Keratinocyte (primary cell): ENCODE results near the gene OBSCN. TPM values are rescaled to one million over a fixed set of nuclear protein-coding genes. Genes with fewer than 3 reads are reported as not detected.

Experiments used
- DNase-seq: peaks from one replicate; pipeline ENCODE4 v3.0.0-alpha.2; 2011; ENCODE audit warnings: low read depth, missing footprints, low spot score
- FAIRE-seq: peaks from 2 replicates; lab custom pipeline; 2011; peaks lifted over from hg19 to GRCh38; lab: Jason Lieb, UNC
- H2AFZ ChIP-seq: 2 replicates; pipeline ENCODE4 v1.6.0; 2012; ENCODE audit warnings: low read length, control low read depth, inconsistent platforms; ENCODE audit not compliant: control insufficient read depth
- H3K27ac ChIP-seq: 2 replicates; pipeline ENCODE4 v1.5.1; 2011; ENCODE audit warnings: low read length; ENCODE audit not compliant: control insufficient read depth, insufficient read depth
- H3K27me3 ChIP-seq: 3 replicates; pipeline ENCODE4 v1.6.0; 2011; ENCODE audit warnings: low read length; ENCODE audit not compliant: control insufficient read depth, insufficient read depth; ENCODE audit errors: extremely low read depth
- H3K36me3 ChIP-seq, 2 experiments: 2 replicates in 1 of 2; 3 replicates in 1 of 2; pipeline ENCODE4 v1.5.1; 2011; ENCODE audit warnings: low read length in 2 of 2, mild to moderate bottlenecking in 1 of 2; ENCODE audit not compliant: control insufficient read depth in 2 of 2, insufficient read depth in 2 of 2; ENCODE audit errors: extremely low read depth in 1 of 2
- H3K4me1 ChIP-seq: 3 replicates; pipeline ENCODE4 v1.5.1; 2011; ENCODE audit warnings: low read length; ENCODE audit not compliant: control insufficient read depth, insufficient read depth; ENCODE audit errors: extremely low read depth
- H3K4me2 ChIP-seq: 3 replicates; pipeline ENCODE4 v1.6.0; 2011; ENCODE audit warnings: low read depth, low read length; ENCODE audit not compliant: control insufficient read depth, insufficient read depth; ENCODE audit errors: extremely low read depth
- H3K4me3 ChIP-seq, 3 experiments: fragments of 200-600 bp in 1 of 3; sonication (generic) in 1 of 3; 2 replicates in 2 of 3; 3 replicates in 1 of 3; pipeline ENCODE4 v1.5.1; 2011 to 2016; ENCODE audit warnings: low read length in 3 of 3, mild to moderate bottlenecking in 3 of 3, control low read depth in 2 of 3, inconsistent platforms in 1 of 3, low read depth in 1 of 3, mixed read lengths in 1 of 3, mixed run types in 1 of 3, moderate library complexity in 1 of 3; ENCODE audit not compliant: control insufficient read depth in 2 of 3, insufficient read depth in 2 of 3; ENCODE audit errors: extremely low read depth in 1 of 3
- H3K79me2 ChIP-seq: 2 replicates; pipeline ENCODE4 v1.6.0; 2012; ENCODE audit warnings: low read length; ENCODE audit not compliant: control insufficient read depth, insufficient read depth
- H3K9ac ChIP-seq: 3 replicates; pipeline ENCODE4 v1.6.0; 2011; ENCODE audit warnings: low read length; ENCODE audit not compliant: control insufficient read depth, insufficient read depth; ENCODE audit errors: extremely low read depth
- H3K9me1 ChIP-seq: 3 replicates; pipeline ENCODE4 v1.6.0; 2011; ENCODE audit warnings: low read length; ENCODE audit not compliant: control insufficient read depth, insufficient read depth; ENCODE audit errors: extremely low read depth
- H3K9me3 ChIP-seq: 2 replicates; pipeline ENCODE4 v1.5.1; 2012; ENCODE audit warnings: low read depth, low read length; ENCODE audit not compliant: control insufficient read depth
- H4K20me1 ChIP-seq: 3 replicates; pipeline ENCODE4 v1.6.0; 2011; ENCODE audit warnings: low read length; ENCODE audit not compliant: control insufficient read depth, insufficient read depth; ENCODE audit errors: extremely low read depth
- CTCF ChIP-seq, 3 experiments: IDR thresholded peaks in 1 of 3; conservative IDR thresholded peaks in 1 of 3; optimal IDR thresholded peaks in 1 of 3; 2 replicates in 2 of 3; 3 replicates in 1 of 3; pipeline versions ENCODE3 to v1.5.1; 2011; ENCODE audit warnings: low read length in 3 of 3, mild to moderate bottlenecking in 3 of 3, moderate library complexity in 2 of 3, control low read depth in 1 of 3, inconsistent platforms in 1 of 3; ENCODE audit not compliant: insufficient read depth in 2 of 3; ENCODE audit errors: extremely low read depth in 1 of 3
- EZH2 ChIP-seq: IDR thresholded peaks from one replicate; pipeline ENCODE4 v1.6.1; 2012; ENCODE audit warnings: inconsistent platforms, mild to moderate bottlenecking, low read length, moderate library complexity
- dilution Hi-C: fragments of 300-500 bp; cut with MboI; formaldehyde crosslinking; loops from one replicate; pipeline ENCODE4 v1.7.0; 2020; ENCODE audit warnings: low sequenced_read_pairs; ENCODE audit not compliant: extremely low pct_ligation_motif_present
- polyA plus RNA-seq, 5 experiments: library from polyadenylated mRNA; depleted of rRNA in 3 of 5; stranded (reverse) in 3 of 5; stranded (forward) in 1 of 5; unstranded in 1 of 5; fragments of >200 nt; gene quantifications; 1 replicate in 1 of 5; 2 replicates in 3 of 5; 3 replicates in 1 of 5; pipeline versions ENCODE4 v1.2.1 to v1.2.3, GENCODE V29; 2011 to 2012; ENCODE audit warnings: missing spikeins in 2 of 5, low read depth in 1 of 5, low replicate concordance in 1 of 5

Gene OBSCN
- polyA plus RNA-seq, 1 donor (not counting 4 experiments of a cell fraction or from before 2014, with no cell fraction given): 1.8 TPM

- H3K36me3 ChIP-seq: no peaks in the 10 kb centered on the region
- FAIRE-seq: no peak
- H3K9ac ChIP-seq: no peak overlapping the region
- H3K27me3 ChIP-seq: no peaks in the 10 kb centered on the region
- no peaks in the 10 kb centered on the region for H4K20me1 ChIP-seq
- no peaks in the 10 kb centered on the region for H3K4me1 ChIP-seq
- no peak for TF ChIP-seq EZH2
- no peak for TF ChIP-seq CTCF (optimal IDR thresholded peaks at IDR 0.05 in 1 of 3, IDR thresholded peaks at IDR 0.05 in 1 of 3, conservative IDR thresholded peaks at IDR 0.05 in 1 of 3; ENCODE audit: extremely low read depth in 1 of 3, insufficient read depth in 2 of 3, low read length in 3 of 3)
- H3K4me2 ChIP-seq: no peak overlapping the region
- no peak for DNase-seq
- dilution Hi-C loops: no loop called here
- no peak overlapping the region for H3K4me3 ChIP-seq
- H2AFZ ChIP-seq: no peak overlapping the region
- no peak overlapping the region for H3K27ac ChIP-seq
- H3K79me2 ChIP-seq: no peaks in the 10 kb centered on the region
- peaks cover 1% of the 10 kb centered on the region for H3K9me3 ChIP-seq
- H3K9me1 ChIP-seq: no peaks in the 10 kb centered on the region
These were observed 103.2 kb downstream of the OBSCN start for GRCh38 chr1:228311091-228311490.

GRCh38 chr1:228312136-228312764 lies 104.4 kb downstream of the OBSCN start:
- H3K36me3 ChIP-seq: no peaks in the 10 kb centered on the region
- H3K4me2 ChIP-seq: no peak overlapping the region
- no peak overlapping the region for H3K27ac ChIP-seq
- no peaks in the 10 kb centered on the region for H3K27me3 ChIP-seq
- H2AFZ ChIP-seq: no peak overlapping the region
- FAIRE-seq: no peak
- TF ChIP-seq CTCF (optimal IDR thresholded peaks at IDR 0.05 in 1 of 3, IDR thresholded peaks at IDR 0.05 in 1 of 3, conservative IDR thresholded peaks at IDR 0.05 in 1 of 3; ENCODE audit: extremely low read depth in 1 of 3, insufficient read depth in 2 of 3, low read length in 3 of 3) (no peak), EZH2 (no peak)
- H3K9ac ChIP-seq: no peak overlapping the region
- H3K9me3 ChIP-seq: peaks cover 1% of the 10 kb centered on the region
- no peak overlapping the region for H3K4me3 ChIP-seq
- H3K79me2 ChIP-seq: no peaks in the 10 kb centered on the region
- no peak for DNase-seq
- no peaks in the 10 kb centered on the region for H3K9me1 ChIP-seq
- H4K20me1 ChIP-seq: no peaks in the 10 kb centered on the region
- dilution Hi-C loops: no loop called here
- no peaks in the 10 kb centered on the region for H3K4me1 ChIP-seq
